ENCODE measurements around the gene CFDP1.

The CFDP1 gene

GRCh38 chr16:75311383-75311938, 121.8 kb downstream of the CFDP1 start:
- in situ Hi-C loops (cut with HindIII; ENCODE audit: low sequenced_read_pairs), result loop anchor here (5.0 kb wide), 1 partner anchor 61 kb away; no protein-coding TSS in a partner anchor
- TF ChIP-seq CTCF (IDR thresholded peaks at IDR 0.05; ENCODE audit: low read depth, low read length, missing control alignments), result no peak

GRCh38 chr16:75310541-75310940, 122.8 kb downstream of the CFDP1 start:
- H3K4me3 ChIP-seq (ENCODE audit: low read depth, low read length), result no peak overlapping the region
- no peak for TF ChIP-seq CTCF (IDR thresholded peaks at IDR 0.05; ENCODE audit: low read depth, low read length, missing control alignments)
- in situ Hi-C loops (cut with HindIII; ENCODE audit: low sequenced_read_pairs), result loop anchor here (5.0 kb wide), 1 partner anchor 62 kb away; no protein-coding TSS in a partner anchor
- no peak for DNase-seq (ENCODE audit: low read depth)

More at GRCh38 chr16:75311383-75311938, 121.8 kb downstream of the CFDP1 start:
- DNase-seq (ENCODE audit: low read depth), result no peak
- H3K4me3 ChIP-seq (ENCODE audit: low read depth, low read length), result no peak overlapping the region

DNA sequence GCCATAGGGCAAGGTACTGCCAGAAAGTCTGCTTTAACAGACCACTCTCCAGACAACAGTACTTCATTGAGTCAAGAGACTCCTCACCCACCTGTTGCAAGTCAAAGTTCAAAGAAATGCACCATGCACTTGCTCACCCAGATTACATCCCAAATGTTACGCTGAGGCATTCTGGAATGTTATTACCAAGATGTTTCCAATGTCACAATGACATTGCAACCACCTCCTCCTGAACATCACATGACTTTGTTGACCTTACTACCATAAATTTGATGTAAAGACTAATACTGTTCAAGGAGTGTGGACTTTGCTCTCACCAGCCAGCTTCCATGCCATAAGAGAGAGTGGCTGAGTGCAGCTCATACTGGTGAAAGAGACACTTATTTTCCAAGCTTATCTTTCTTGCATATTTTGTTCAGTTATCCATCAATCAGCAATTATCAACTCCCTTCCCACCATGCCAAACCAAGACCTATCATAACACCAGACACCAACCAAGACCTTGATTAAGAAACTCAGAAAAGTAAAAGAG, 123.3 kb downstream of the CFDP1 start:
- no peak for TF ChIP-seq CTCF (IDR thresholded peaks at IDR 0.05; ENCODE audit: low read depth, low read length, missing control alignments)
- in situ Hi-C loops (cut with HindIII; ENCODE audit: low sequenced_read_pairs), result loop anchor here (5.0 kb wide), 3 partner anchors 42 to 73 kb away; no protein-coding TSS in a partner anchor
- no peak for DNase-seq (ENCODE audit: low read depth)
- H3K4me3 ChIP-seq (ENCODE audit: low read depth, low read length), result no peak overlapping the region

DNA sequence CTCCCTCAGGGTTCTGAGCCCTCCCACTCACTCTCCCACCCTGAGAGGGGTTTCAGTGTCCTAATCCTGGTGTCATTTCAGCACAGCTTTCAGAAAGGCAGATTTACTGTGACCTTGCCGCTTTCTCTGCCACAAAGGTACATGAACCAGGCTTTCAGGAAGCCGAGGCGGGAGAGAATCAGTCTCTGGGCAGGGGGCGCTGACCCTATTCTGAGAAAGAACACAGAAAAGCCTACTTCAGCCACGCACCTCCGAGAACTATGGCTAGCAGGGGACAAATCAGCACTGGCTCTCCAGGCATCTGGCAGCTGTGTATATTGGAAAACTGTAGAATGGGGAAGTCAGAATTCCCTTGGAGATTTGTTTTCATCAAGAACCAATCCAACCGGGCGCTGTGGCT, 124.1 kb downstream of the CFDP1 start:
- no peak for DNase-seq (ENCODE audit: low read depth)
- TF ChIP-seq CTCF (IDR thresholded peaks at IDR 0.05; ENCODE audit: low read depth, low read length, missing control alignments), result no peak
- in situ Hi-C loops (cut with HindIII; ENCODE audit: low sequenced_read_pairs), result loop anchor here (5.0 kb wide), 2 partner anchors 43 to 72 kb away; no protein-coding TSS in a partner anchor
- H3K4me3 ChIP-seq (ENCODE audit: low read depth, low read length), result no peak overlapping the region

DNA sequence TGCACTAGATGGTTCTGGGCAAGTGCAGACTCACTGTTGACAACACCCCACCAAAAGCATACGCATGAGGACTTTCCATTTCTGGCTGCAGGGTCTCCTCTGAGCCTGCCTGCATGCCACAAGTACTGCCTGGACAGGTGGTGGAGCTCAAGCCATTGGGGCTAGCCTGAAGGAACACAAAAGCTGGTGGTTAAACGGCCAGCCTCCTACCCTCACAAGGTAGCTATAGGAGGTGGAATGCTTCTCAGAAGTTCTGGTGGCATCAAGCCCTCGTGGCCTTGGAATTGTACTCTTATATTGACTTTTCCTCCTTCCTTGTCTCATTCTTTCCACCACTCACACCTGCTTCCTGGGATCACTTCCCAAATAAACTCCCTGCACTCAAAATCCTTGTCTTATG, 125.3 kb downstream of the CFDP1 start:
- TF ChIP-seq CTCF (IDR thresholded peaks at IDR 0.05; ENCODE audit: low read depth, low read length, missing control alignments), result no peak
- in situ Hi-C loops (cut with HindIII; ENCODE audit: low sequenced_read_pairs), result loop anchor here (5.0 kb wide), 2 partner anchors 44 to 71 kb away; no protein-coding TSS in a partner anchor
- H3K4me3 ChIP-seq (ENCODE audit: low read depth, low read length), result no peak overlapping the region
- no peak for DNase-seq (ENCODE audit: low read depth)

GRCh38 chr16:75307506-75307905, 125.8 kb downstream of the CFDP1 start:
- no peak for DNase-seq (ENCODE audit: low read depth)
- in situ Hi-C loops (cut with HindIII; ENCODE audit: low sequenced_read_pairs), result loop anchor here (5.0 kb wide), 2 partner anchors 45 to 70 kb away; no protein-coding TSS in a partner anchor
- no peak for TF ChIP-seq CTCF (IDR thresholded peaks at IDR 0.05; ENCODE audit: low read depth, low read length, missing control alignments)
- H3K4me3 ChIP-seq (ENCODE audit: low read depth, low read length), result no peak overlapping the region
